IPS DF 6.9 (cell line): Measurements from ENCODE around the gene CACNA1C.

Experiments used
- DNase-seq: peaks from one replicate; pipeline ENCODE4 v3.0.0-alpha.2; 2013; ENCODE audit warnings: low read depth, low spot score
- H3K27ac ChIP-seq: one replicate; pipeline ENCODE4 v1.5.1; 2013; ENCODE audit warnings: low read length, control low read depth
- H3K27me3 ChIP-seq: 2 replicates; pipeline ENCODE4 v1.6.1; 2013; ENCODE audit warnings: mild to moderate bottlenecking, low read length; ENCODE audit not compliant: control insufficient read depth, insufficient read depth
- H3K36me3 ChIP-seq: 2 replicates; pipeline ENCODE4 v1.6.1; 2013; ENCODE audit warnings: low read length; ENCODE audit not compliant: control insufficient read depth, insufficient read depth
- H3K4me1 ChIP-seq: 2 replicates; pipeline ENCODE4 v1.6.1; 2013; ENCODE audit warnings: low read length; ENCODE audit not compliant: control insufficient read depth, insufficient read depth
- H3K4me3 ChIP-seq: 2 replicates; pipeline ENCODE4 v1.5.1; 2013; ENCODE audit warnings: mild to moderate bottlenecking, low read length
- H3K9me3 ChIP-seq: 2 replicates; pipeline ENCODE4 v1.6.1; 2013; ENCODE audit warnings: low read length, inconsistent platforms; ENCODE audit not compliant: control insufficient read depth, insufficient read depth
- WGBS: extraction: QIAGEN DNeasy Blood & Tissue Kit; methylation state at CpG from one replicate; pipeline ENCODE4 v1.1.7; 2013; ENCODE audit warnings: mixed read lengths, missing lambda C conversion rate; ENCODE audit not compliant: insufficient read length, insufficient coverage; 5-methylcytosine and 5-hydroxymethylcytosine counted together

Gene CACNA1C

GRCh38 chr12:2341871-2342270 is 289.1 kb downstream of the CACNA1C start:
- Histone ChIP-seq H3K4me3 (no peak overlapping the region), H3K36me3 (no peaks in the 10 kb centered on the region), H3K9me3 (no peaks in the 10 kb centered on the region), H3K27ac (no peak overlapping the region), H3K27me3 (no peaks in the 10 kb centered on the region; the same call in 1 of the 2 replicates), H3K4me1 (peaks cover 5% of the 10 kb centered on the region)
- DNase-seq, result no peak
- no CpG with 5 or more reads among the region's 7 CpGs for WGBS

- Histone ChIP-seq H3K4me3 (no peak overlapping the region), H3K36me3 (no peaks in the 10 kb centered on the region), H3K27ac (no peak overlapping the region), H3K27me3 (no peaks in the 10 kb centered on the region; the same call in 1 of the 2 replicates), H3K9me3 (no peaks in the 10 kb centered on the region), H3K4me1 (peaks cover 5% of the 10 kb centered on the region)
- no CpG with 5 or more reads among the region's 4 CpGs for WGBS
- DNase-seq, result no peak
These were observed 290.9 kb downstream of the CACNA1C start for GRCh38 chr12:2343681-2344080.

- Histone ChIP-seq H3K4me1 (peaks cover 5% of the 10 kb centered on the region), H3K4me3 (no peak overlapping the region), H3K27ac (no peak overlapping the region), H3K36me3 (no peaks in the 10 kb centered on the region), H3K27me3 (no peaks in the 10 kb centered on the region; the same call in 1 of the 2 replicates), H3K9me3 (no peaks in the 10 kb centered on the region)
- no CpG with 5 or more reads among the region's 2 CpGs for WGBS
- DNase-seq, result no peak
These were observed 291.7 kb downstream of the CACNA1C start for GRCh38 chr12:2344476-2344875.

- Histone ChIP-seq H3K9me3 (no peaks in the 10 kb centered on the region), H3K27ac (no peak overlapping the region), H3K27me3 (no peaks in the 10 kb centered on the region; the same call in 1 of the 2 replicates), H3K36me3 (no peaks in the 10 kb centered on the region), H3K4me3 (no peak overlapping the region), H3K4me1 (peaks cover 5% of the 10 kb centered on the region)
- DNase-seq, result no peak
- WGBS, result no CpG with 5 or more reads among the region's 4 CpGs
These were observed 292.1 kb downstream of the CACNA1C start for GRCh38 chr12:2344885-2345284.

- Histone ChIP-seq H3K27me3 (no peaks in the 10 kb centered on the region; the same call in 1 of the 2 replicates), H3K9me3 (no peaks in the 10 kb centered on the region), H3K27ac (no peak overlapping the region), H3K4me1 (peaks cover 5% of the 10 kb centered on the region), H3K4me3 (no peak overlapping the region), H3K36me3 (no peaks in the 10 kb centered on the region)
- no CpG with 5 or more reads among the region's 11 CpGs for WGBS
- DNase-seq, result no peak
These were observed 293.1 kb downstream of the CACNA1C start for GRCh38 chr12:2345902-2346301.

- Histone ChIP-seq H3K27me3 (no peaks in the 10 kb centered on the region; the same call in 1 of the 2 replicates), H3K4me1 (peaks cover 5% of the 10 kb centered on the region), H3K9me3 (no peaks in the 10 kb centered on the region), H3K36me3 (no peaks in the 10 kb centered on the region), H3K27ac (no peak overlapping the region), H3K4me3 (no peak overlapping the region)
- no CpG with 5 or more reads among the region's 5 CpGs for WGBS
- DNase-seq, result no peak
These were observed 293.6 kb downstream of the CACNA1C start for GRCh38 chr12:2346416-2346815.

- no peak overlapping the region for H3K4me3 ChIP-seq
- no peak overlapping the region for H3K27ac ChIP-seq
- no CpG with 5 or more reads among the region's 6 CpGs for WGBS
- DNase-seq, result no peak
- no peaks in the 10 kb centered on the region; the same call in 1 of the 2 replicates for H3K27me3 ChIP-seq
- H3K36me3 ChIP-seq, result no peaks in the 10 kb centered on the region
- no peaks in the 10 kb centered on the region for H3K9me3 ChIP-seq
- peaks cover 5% of the 10 kb centered on the region for H3K4me1 ChIP-seq
These were observed 294.5 kb downstream of the CACNA1C start for GRCh38 chr12:2347137-2347843.

GRCh38 chr12:2347844-2348481 is 295.2 kb downstream of the CACNA1C start:
- WGBS, result no CpG with 5 or more reads among the region's 19 CpGs
- Histone ChIP-seq H3K27ac (no peak overlapping the region), H3K9me3 (no peaks in the 10 kb centered on the region), H3K36me3 (no peaks in the 10 kb centered on the region), H3K27me3 (no peaks in the 10 kb centered on the region), H3K4me3 (no peak overlapping the region), H3K4me1 (peaks cover 5% of the 10 kb centered on the region)
- no peak for DNase-seq

GRCh38 chr12:2348482-2348852 is 295.7 kb downstream of the CACNA1C start:
- peaks cover 5% of the 10 kb centered on the region for H3K4me1 ChIP-seq
- H3K27ac ChIP-seq, result no peak overlapping the region
- no peak overlapping the region for H3K4me3 ChIP-seq
- no peaks in the 10 kb centered on the region for H3K36me3 ChIP-seq
- no peaks in the 10 kb centered on the region for H3K27me3 ChIP-seq
- no peaks in the 10 kb centered on the region for H3K9me3 ChIP-seq
- no peak for DNase-seq
- no CpG with 5 or more reads among the region's 11 CpGs for WGBS

GRCh38 chr12:2351161-2351560 is 298.4 kb downstream of the CACNA1C start:
- no peak overlapping the region for H3K27ac ChIP-seq
- no peaks in the 10 kb centered on the region for H3K27me3 ChIP-seq
- H3K36me3 ChIP-seq, result no peaks in the 10 kb centered on the region
- WGBS, result no CpG with 5 or more reads among the region's 8 CpGs
- DNase-seq, result no peak
- H3K9me3 ChIP-seq, result no peaks in the 10 kb centered on the region
- no peak overlapping the region for H3K4me3 ChIP-seq
- H3K4me1 ChIP-seq, result no peaks in the 10 kb centered on the region
